HEK293T (cell line): Measurements from ENCODE around the gene ZSCAN32.

ENCODE experiments used
- CTCF ChIA-PET: fragments of 350-600 bp; formaldehyde crosslinking; extraction: SDS; loops from one replicate; lab custom pipeline; 2021; ENCODE audit warnings: antibody characterized with exemption, inconsistent platforms; lab: Yijun Ruan, JAX
- POLR2A ChIA-PET: fragments of 350-600 bp; formaldehyde crosslinking; extraction: SDS; loops from one replicate; lab custom pipeline; 2020; ENCODE audit warnings: antibody characterized with exemption, inconsistent platforms; lab: Yijun Ruan, JAX
- DNase-seq: peaks from one replicate; pipeline ENCODE4 v3.0.0; 2012; ENCODE audit warnings: mixed read lengths; ENCODE audit errors: extremely low spot score
- ARNT ChIP-seq: fragments of 450-650 bp; IDR thresholded peaks from 2 replicates; pipeline ENCODE4 v1.6.1; 2017; ENCODE audit warnings: mild to moderate bottlenecking
- BHLHE40 ChIP-seq: fragments of 450-650 bp; IDR thresholded peaks from 2 replicates; pipeline ENCODE4 v1.6.1; 2016; ENCODE audit warnings: mild to moderate bottlenecking, moderate library complexity, borderline replicate concordance
- CTBP1 ChIP-seq: fragments of 450-650 bp; IDR thresholded peaks from 2 replicates; pipeline ENCODE4 v1.6.1; 2016; ENCODE audit warnings: borderline replicate concordance
- ELF4 ChIP-seq: fragments of 450-650 bp; IDR thresholded peaks from 2 replicates; pipeline ENCODE4 v1.6.1; 2017; ENCODE audit warnings: antibody characterized with exemption
- FOXA1 ChIP-seq: fragments of 450-650 bp; IDR thresholded peaks from 2 replicates; pipeline ENCODE4 v1.6.1; 2016; ENCODE audit warnings: mild to moderate bottlenecking
- FOXK2 ChIP-seq: fragments of 450-650 bp; IDR thresholded peaks from 2 replicates; pipeline ENCODE4 v1.6.1; 2016; ENCODE audit warnings: mild to moderate bottlenecking
- FOXM1 ChIP-seq: fragments of 450-650 bp; IDR thresholded peaks from 2 replicates; pipeline ENCODE4 v1.6.1; 2017; ENCODE audit warnings: mild to moderate bottlenecking, borderline replicate concordance
- HDGF ChIP-seq: fragments of 450-650 bp; IDR thresholded peaks from 2 replicates; pipeline ENCODE4 v1.6.1; 2017; ENCODE audit warnings: antibody characterized with exemption, borderline replicate concordance
- L3MBTL2 ChIP-seq: fragments of 450-650 bp; conservative IDR thresholded peaks from 2 replicates; pipeline ENCODE4 v1.6.1; 2016; ENCODE audit warnings: mild to moderate bottlenecking
- LEF1 ChIP-seq: fragments of 450-650 bp; IDR thresholded peaks from 2 replicates; pipeline ENCODE4 v1.6.1; 2017; ENCODE audit warnings: mild to moderate bottlenecking, borderline replicate concordance
- NFRKB ChIP-seq: fragments of 450-650 bp; IDR thresholded peaks from 2 replicates; pipeline ENCODE4 v1.6.1; 2016; ENCODE audit warnings: mild to moderate bottlenecking, moderate library complexity
- PKNOX1 ChIP-seq: fragments of 450-650 bp; IDR thresholded peaks from 2 replicates; pipeline ENCODE4 v1.6.1; 2016
- SP1 ChIP-seq: fragments of 450-650 bp; IDR thresholded peaks from 2 replicates; pipeline ENCODE4 v1.6.1; 2017
- SUZ12 ChIP-seq: fragments of 450-650 bp; IDR thresholded peaks from 2 replicates; pipeline ENCODE4 v1.6.1; 2016; ENCODE audit warnings: mild to moderate bottlenecking
- TARDBP ChIP-seq: fragments of 450-650 bp; IDR thresholded peaks from 2 replicates; pipeline ENCODE4 v1.6.1; 2016
- ZNF384 ChIP-seq: fragments of 450-650 bp; IDR thresholded peaks from 2 replicates; pipeline ENCODE4 v1.6.1; 2016

The ZSCAN32 gene

GRCh38 chr16:3388325-3388724 is 12.5 kb downstream of the ZSCAN32 start:
- ChIA-PET POLR2A (interaction anchor here (2.3 kb wide), 1 partner anchor 12 kb away, joined by 9 read pairs; the partner anchor contains the start of genes ZNF174 and ZSCAN32), CTCF (no interaction called here)
- TF ChIP-seq CTBP1, result no peak
- TF ChIP-seq SUZ12, result no peak
- TF ChIP-seq FOXA1, result no peak
- TF ChIP-seq FOXK2, result no peak
- TF ChIP-seq ELF4, result no peak
- TF ChIP-seq ARNT, result no peak
- TF ChIP-seq ZNF384, result no peak
- no peak for TF ChIP-seq SP1
- TF ChIP-seq PKNOX1, result no peak
- no peak for TF ChIP-seq NFRKB
- no peak for TF ChIP-seq FOXM1
- TF ChIP-seq BHLHE40, result no peak
- no peak for TF ChIP-seq HDGF
- TF ChIP-seq TARDBP, result no peak
- TF ChIP-seq L3MBTL2, result no peak
- TF ChIP-seq LEF1, result no peak
- DNase-seq, result no peak

- DNase-seq, result no peak
- ChIA-PET POLR2A (no interaction called here), CTCF (no interaction called here)
- TF ChIP-seq TARDBP (no peak), NFRKB (0 out of 2 replicates have a peak, but pooled peaks have one; percentile 38)
These were observed 17.8 kb downstream of the ZSCAN32 start for GRCh38 chr16:3383045-3383448.

- TF ChIP-seq BHLHE40 (no peak), PKNOX1 (no peak), LEF1 (no peak), ELF4 (no peak), SUZ12 (no peak), ARNT (no peak)
- no peak for DNase-seq
- ChIA-PET CTCF (no interaction called here), POLR2A (no interaction called here)
These were observed 22.9 kb downstream of the ZSCAN32 start for GRCh38 chr16:3377917-3378316.

- ChIA-PET CTCF (no interaction called here), POLR2A (no interaction called here)
- TF ChIP-seq FOXA1 (no peak), BHLHE40 (no peak), SP1 (no peak), FOXK2 (no peak), PKNOX1 (no peak), FOXM1 (no peak), LEF1 (no peak)
- no peak for DNase-seq
These were observed 25.1 kb downstream of the ZSCAN32 start for GRCh38 chr16:3375680-3376079.

- TF ChIP-seq BHLHE40, result no peak
- TF ChIP-seq ZNF384, result no peak
- TF ChIP-seq FOXK2, result no peak
- TF ChIP-seq PKNOX1, result no peak
- no peak for TF ChIP-seq FOXA1
- no peak for TF ChIP-seq L3MBTL2
- no peak for TF ChIP-seq ELF4
- no peak for TF ChIP-seq FOXM1
- no peak for TF ChIP-seq CTBP1
- no peak for TF ChIP-seq HDGF
- TF ChIP-seq SUZ12, result no peak
- no peak for TF ChIP-seq ARNT
- no peak for TF ChIP-seq NFRKB
- TF ChIP-seq LEF1, result no peak
- no peak for TF ChIP-seq SP1
- TF ChIP-seq TARDBP, result no peak
- CTCF ChIA-PET, result no interaction called here
- DNase-seq, result no peak
- POLR2A ChIA-PET, result no interaction called here
These were observed 31.7 kb downstream of the ZSCAN32 start for GRCh38 chr16:3369073-3369472.

- TF ChIP-seq L3MBTL2 (peak; percentile 47; the same call in 1 of the 2 replicates), SP1 (no peak), LEF1 (no peak), CTBP1 (no peak), HDGF (no peak), TARDBP (no peak), PKNOX1 (peak; percentile 68), SUZ12 (no peak), FOXM1 (no peak), NFRKB (no peak)
- CTCF ChIA-PET, result no interaction called here
- DNase-seq, result peak; percentile 77
- POLR2A ChIA-PET, result interaction anchor here (0.9 kb wide), 3 partner anchors 9 to 130 kb away, joined by 4 read pairs; partner anchors contain the start of gene ZNF200
These were observed 35.9 kb downstream of the ZSCAN32 start for GRCh38 chr16:3364774-3365427.
